MCF 10A (cell line): ENCODE data around the gene GPR137. TPM values are rescaled to one million over a fixed set of nuclear protein-coding genes. Genes with fewer than 3 reads are reported as not detected.

Source experiments
- BruUV-seq: library from RNA; stranded (reverse); fragments of 400-500 nt; replicated peaks from 2 replicates; lab custom pipeline; 2021; lab: Mats Ljungman, UMichigan
- CTCF ChIA-PET: fragments of 300-600 bp; sonication (Branson Sonifier 250); formaldehyde crosslinking; extraction: SDS; loops from one replicate; lab custom pipeline; 2021; ENCODE audit warnings: antibody characterized with exemption, inconsistent platforms; lab: Yijun Ruan, JAX
- POLR2A ChIA-PET: fragments of 300-600, 350-650 bp; sonication (Branson Sonifier 250); formaldehyde crosslinking; extraction: SDS; loops from one replicate; lab custom pipeline; 2020; ENCODE audit warnings: antibody characterized with exemption, inconsistent platforms; lab: Yijun Ruan, JAX
- DNase-seq: peaks from one replicate; pipeline ENCODE4 v3.0.0-alpha.2; 2018; ENCODE audit not compliant: unreplicated experiment
- H3K27ac Mint-ChIP-seq: one replicate; pipeline ENCODE4 v1.8.0; 2022; ENCODE audit warnings: mild to moderate bottlenecking, low read depth, mixed read lengths; ENCODE audit not compliant: unreplicated experiment
- H3K27me3 Mint-ChIP-seq: one replicate; pipeline ENCODE4 v1.8.0; 2022; ENCODE audit warnings: mixed read lengths; ENCODE audit not compliant: insufficient read depth, unreplicated experiment
- H3K36me3 Mint-ChIP-seq: one replicate; pipeline ENCODE4 v1.8.0; 2022; ENCODE audit warnings: mild to moderate bottlenecking, moderate library complexity, mixed read lengths; ENCODE audit not compliant: insufficient read depth, unreplicated experiment
- H3K4me1 Mint-ChIP-seq: one replicate; pipeline ENCODE4 v1.8.0; 2022; ENCODE audit warnings: mixed read lengths; ENCODE audit not compliant: insufficient read depth, unreplicated experiment
- H3K4me3 Mint-ChIP-seq: one replicate; pipeline ENCODE4 v1.8.0; 2022; ENCODE audit warnings: mild to moderate bottlenecking, moderate library complexity, mixed read lengths; ENCODE audit not compliant: unreplicated experiment
- H3K9me3 Mint-ChIP-seq: one replicate; pipeline ENCODE4 v1.8.0; 2022; ENCODE audit warnings: mixed read lengths; ENCODE audit not compliant: unreplicated experiment
- intact Hi-C: fragments of 100-400 bp; cut with micrococcal nuclease; formaldehyde crosslinking; loops from 2 replicates; pipeline ENCODE4 v1.14.1; 2022
- total RNA-seq: library from RNA; stranded (reverse); gene quantifications from 2 replicates; pipeline ENCODE4 v1.2.3, GENCODE V29; 2022
- TF ChIP-seq, protein P1 (sequence below): fragments of 200-600 bp; IDR thresholded peaks from one replicate; pipeline ENCODE4 v1.8.0; 2022; ENCODE audit warnings: antibody characterized with exemption, mild to moderate bottlenecking; ENCODE audit not compliant: unreplicated experiment

The GPR137 gene
- total RNA-seq, 1 experiment from 2014 or later = 36.0 TPM

GRCh38 chr11:64296830-64297698, 11.4 kb downstream of the GPR137 start:
- no peak overlapping the region for H3K4me3 Mint-ChIP-seq
- ChIA-PET CTCF (interaction anchor here (0.7 to 1.0 kb wide), 4 partner anchors 25 to 355 kb away, joined by 3 to 5 read pairs (median 4); no protein-coding TSS in a partner anchor), POLR2A (interaction anchor here (0.5 to 2.6 kb wide), 6 partner anchors 11 to 50 kb away, joined by 3 to 11 read pairs (median 5); partner anchors contain the start of genes BAD and GPR137)
- H3K36me3 Mint-ChIP-seq = no peaks in the 10 kb centered on the region
- H3K9me3 Mint-ChIP-seq = no peaks in the 10 kb centered on the region
- no peak overlapping the region for H3K27ac Mint-ChIP-seq
- peaks cover 10% of the 10 kb centered on the region for H3K4me1 Mint-ChIP-seq
- DNase-seq = no peak
- no peaks in the 10 kb centered on the region for H3K27me3 Mint-ChIP-seq
- intact Hi-C loops = no loop called here
- TF ChIP-seq, protein P1, sequence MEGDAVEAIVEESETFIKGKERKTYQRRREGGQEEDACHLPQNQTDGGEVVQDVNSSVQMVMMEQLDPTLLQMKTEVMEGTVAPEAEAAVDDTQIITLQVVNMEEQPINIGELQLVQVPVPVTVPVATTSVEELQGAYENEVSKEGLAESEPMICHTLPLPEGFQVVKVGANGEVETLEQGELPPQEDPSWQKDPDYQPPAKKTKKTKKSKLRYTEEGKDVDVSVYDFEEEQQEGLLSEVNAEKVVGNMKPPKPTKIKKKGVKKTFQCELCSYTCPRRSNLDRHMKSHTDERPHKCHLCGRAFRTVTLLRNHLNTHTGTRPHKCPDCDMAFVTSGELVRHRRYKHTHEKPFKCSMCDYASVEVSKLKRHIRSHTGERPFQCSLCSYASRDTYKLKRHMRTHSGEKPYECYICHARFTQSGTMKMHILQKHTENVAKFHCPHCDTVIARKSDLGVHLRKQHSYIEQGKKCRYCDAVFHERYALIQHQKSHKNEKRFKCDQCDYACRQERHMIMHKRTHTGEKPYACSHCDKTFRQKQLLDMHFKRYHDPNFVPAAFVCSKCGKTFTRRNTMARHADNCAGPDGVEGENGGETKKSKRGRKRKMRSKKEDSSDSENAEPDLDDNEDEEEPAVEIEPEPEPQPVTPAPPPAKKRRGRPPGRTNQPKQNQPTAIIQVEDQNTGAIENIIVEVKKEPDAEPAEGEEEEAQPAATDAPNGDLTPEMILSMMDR = no peak
- BruUV-seq = no TSS peak

GRCh38 chr11:64297699-64298358, 12.2 kb downstream of the GPR137 start:
- POLR2A ChIA-PET = interaction anchor here (2.6 kb wide), 1 partner anchor 14 kb away, joined by 10 read pairs; the partner anchor contains the start of gene BAD
- peaks cover 10% of the 10 kb centered on the region for H3K4me1 Mint-ChIP-seq
- CTCF ChIA-PET = interaction anchor here (0.7 kb wide), 1 partner anchor 355 kb away, joined by 3 read pairs; no protein-coding TSS in a partner anchor
- no TSS peak for BruUV-seq
- no peak overlapping the region for H3K4me3 Mint-ChIP-seq
- TF ChIP-seq, protein P1 = no peak
- DNase-seq = no peak
- no peaks in the 10 kb centered on the region for H3K36me3 Mint-ChIP-seq
- H3K9me3 Mint-ChIP-seq = no peaks in the 10 kb centered on the region
- H3K27me3 Mint-ChIP-seq = no peaks in the 10 kb centered on the region
- intact Hi-C loops = no loop called here
- H3K27ac Mint-ChIP-seq = no peak overlapping the region

- ChIA-PET POLR2A (no interaction called here), CTCF (interaction anchor here (0.5 to 0.6 kb wide), 2 partner anchors 21 to 89 kb away, joined by 3 read pairs; no protein-coding TSS in a partner anchor)
- BruUV-seq = no TSS peak
- no peak overlapping the region for H3K27ac Mint-ChIP-seq
- peaks cover 14% of the 10 kb centered on the region for H3K4me1 Mint-ChIP-seq
- H3K9me3 Mint-ChIP-seq = no peaks in the 10 kb centered on the region
- TF ChIP-seq, protein P1 = no peak
- H3K4me3 Mint-ChIP-seq = no peak overlapping the region
- no peaks in the 10 kb centered on the region for H3K36me3 Mint-ChIP-seq
- DNase-seq = no peak
- intact Hi-C loops = no loop called here
- no peaks in the 10 kb centered on the region for H3K27me3 Mint-ChIP-seq
Measured at GRCh38 chr11:64298966-64299846, 13.6 kb downstream of the GPR137 start.
